ENCODE results near the gene ZNF768.

The ZNF768 gene

DNA sequence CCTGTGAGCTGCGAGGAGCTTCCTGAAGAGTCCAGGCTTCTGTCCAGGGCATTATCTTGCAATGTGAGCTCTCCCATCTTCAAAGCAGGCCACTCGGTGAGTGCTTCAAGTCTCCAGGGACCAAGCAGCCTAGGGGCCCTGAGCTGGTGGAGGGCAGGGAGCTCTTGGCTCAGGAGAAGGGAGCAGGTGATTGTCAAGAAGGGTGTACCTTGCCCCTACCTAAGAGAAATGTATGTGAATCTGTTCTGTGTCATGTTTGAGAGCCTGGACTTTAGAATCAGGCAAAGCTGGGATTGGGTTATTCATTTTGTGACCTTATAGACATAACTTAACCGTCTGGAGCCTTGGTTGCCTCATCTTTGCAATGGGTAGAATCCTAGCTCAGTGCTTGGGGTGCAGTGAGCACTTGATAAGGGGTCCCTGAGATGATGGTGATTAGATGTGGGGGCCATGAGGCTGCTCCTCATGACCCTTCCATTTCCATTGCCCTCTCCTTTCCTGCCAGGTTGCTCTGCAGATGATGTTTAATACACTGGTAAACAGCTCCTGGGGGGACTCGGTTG is 15.9 kb downstream of the ZNF768 start:
- no peak overlapping the region for H3K4me3 ChIP-seq (replicated peaks; ENCODE audit: low read depth, low read length)
- TF ChIP-seq, protein P1, sequence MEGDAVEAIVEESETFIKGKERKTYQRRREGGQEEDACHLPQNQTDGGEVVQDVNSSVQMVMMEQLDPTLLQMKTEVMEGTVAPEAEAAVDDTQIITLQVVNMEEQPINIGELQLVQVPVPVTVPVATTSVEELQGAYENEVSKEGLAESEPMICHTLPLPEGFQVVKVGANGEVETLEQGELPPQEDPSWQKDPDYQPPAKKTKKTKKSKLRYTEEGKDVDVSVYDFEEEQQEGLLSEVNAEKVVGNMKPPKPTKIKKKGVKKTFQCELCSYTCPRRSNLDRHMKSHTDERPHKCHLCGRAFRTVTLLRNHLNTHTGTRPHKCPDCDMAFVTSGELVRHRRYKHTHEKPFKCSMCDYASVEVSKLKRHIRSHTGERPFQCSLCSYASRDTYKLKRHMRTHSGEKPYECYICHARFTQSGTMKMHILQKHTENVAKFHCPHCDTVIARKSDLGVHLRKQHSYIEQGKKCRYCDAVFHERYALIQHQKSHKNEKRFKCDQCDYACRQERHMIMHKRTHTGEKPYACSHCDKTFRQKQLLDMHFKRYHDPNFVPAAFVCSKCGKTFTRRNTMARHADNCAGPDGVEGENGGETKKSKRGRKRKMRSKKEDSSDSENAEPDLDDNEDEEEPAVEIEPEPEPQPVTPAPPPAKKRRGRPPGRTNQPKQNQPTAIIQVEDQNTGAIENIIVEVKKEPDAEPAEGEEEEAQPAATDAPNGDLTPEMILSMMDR (IDR thresholded peaks at IDR 0.05; ENCODE audit: low read length, missing control alignments), result no peak
- no peak for DNase-seq (ENCODE audit: low read depth)

DNA sequence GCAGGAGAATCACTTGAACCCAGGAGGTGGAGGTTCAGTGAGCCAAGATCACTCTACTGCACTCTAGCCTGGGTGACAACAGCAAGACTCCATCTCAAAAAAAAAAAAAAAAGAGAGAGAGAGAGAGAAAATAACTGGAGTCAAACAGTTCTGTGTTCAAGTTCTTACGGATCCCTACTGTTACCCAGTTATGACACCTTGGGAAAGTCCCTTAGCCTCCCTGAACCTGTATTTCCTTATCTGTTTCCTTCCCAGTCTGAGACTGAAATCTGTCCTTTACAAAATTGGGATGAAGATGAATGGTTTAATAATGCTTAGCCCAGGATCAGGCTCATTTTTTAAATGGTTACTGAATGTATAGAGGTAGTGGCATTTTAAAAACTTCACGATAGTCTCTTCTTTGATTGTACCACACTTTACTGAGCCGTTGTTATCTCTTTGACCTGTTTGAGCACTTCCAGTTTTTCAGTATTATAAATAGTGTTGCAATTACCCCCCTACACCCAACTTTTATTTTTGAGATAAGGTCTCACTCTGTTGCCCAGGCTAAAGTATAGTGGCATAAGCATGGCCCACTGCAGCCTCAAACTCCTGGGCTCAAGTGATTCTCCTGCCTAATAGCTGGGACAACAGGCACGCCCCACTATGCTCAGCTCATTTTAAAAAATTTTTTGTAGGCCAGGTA is 17.1 kb downstream of the ZNF768 start:
- no peak for DNase-seq (ENCODE audit: low read depth)
- TF ChIP-seq, protein P1 (IDR thresholded peaks at IDR 0.05; ENCODE audit: low read length, missing control alignments), result no peak
- H3K4me3 ChIP-seq (replicated peaks; ENCODE audit: low read depth, low read length), result no peak overlapping the region

DNA sequence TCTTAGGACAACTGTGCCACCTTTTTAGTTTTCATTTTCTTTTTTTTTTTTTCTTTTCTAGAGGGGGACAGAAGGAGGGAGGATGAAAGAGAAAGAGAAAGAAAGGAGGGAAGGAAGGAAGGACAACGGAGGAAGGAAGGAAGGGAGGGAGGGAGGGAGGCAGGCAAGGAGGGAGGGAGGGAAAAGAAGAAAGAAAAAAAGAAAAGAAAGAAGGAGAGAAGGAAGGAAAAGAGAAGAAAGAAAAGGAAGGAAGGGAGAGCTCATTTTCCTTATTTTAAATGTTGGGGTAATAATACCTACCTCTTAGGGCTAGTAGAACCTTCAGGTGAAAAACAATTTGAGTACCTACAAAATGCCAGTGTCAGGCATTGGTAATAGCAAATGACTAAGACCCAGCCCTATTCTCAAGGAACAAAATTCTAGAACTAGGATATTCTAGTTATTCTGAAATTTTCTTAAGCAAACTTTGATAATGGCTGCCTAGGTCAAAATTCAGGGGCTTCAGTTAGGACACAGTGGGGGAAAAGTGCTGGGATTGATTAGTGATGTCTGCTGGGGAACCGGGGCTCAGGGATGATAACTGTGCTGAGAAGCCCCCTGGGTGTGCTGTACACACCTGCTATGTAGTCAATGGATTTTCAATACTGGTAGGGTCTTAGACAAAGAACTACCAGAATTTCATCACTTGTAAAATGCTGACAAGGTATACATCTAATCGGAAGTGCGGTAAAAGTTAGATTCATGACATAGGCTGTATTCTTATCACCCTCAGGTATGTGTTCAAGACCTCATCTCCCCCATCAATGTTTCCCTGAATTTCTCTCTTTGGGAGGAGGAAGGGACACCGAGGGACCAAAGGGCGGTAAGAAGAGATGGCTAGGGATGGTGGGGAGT is 22.7 kb downstream of the ZNF768 start:
- DNase-seq (ENCODE audit: low read depth), result no peak
- no peak overlapping the region for H3K4me3 ChIP-seq (replicated peaks; ENCODE audit: low read depth, low read length)
- TF ChIP-seq, protein P1 (IDR thresholded peaks at IDR 0.05; ENCODE audit: low read length, missing control alignments), result no peak

DNA sequence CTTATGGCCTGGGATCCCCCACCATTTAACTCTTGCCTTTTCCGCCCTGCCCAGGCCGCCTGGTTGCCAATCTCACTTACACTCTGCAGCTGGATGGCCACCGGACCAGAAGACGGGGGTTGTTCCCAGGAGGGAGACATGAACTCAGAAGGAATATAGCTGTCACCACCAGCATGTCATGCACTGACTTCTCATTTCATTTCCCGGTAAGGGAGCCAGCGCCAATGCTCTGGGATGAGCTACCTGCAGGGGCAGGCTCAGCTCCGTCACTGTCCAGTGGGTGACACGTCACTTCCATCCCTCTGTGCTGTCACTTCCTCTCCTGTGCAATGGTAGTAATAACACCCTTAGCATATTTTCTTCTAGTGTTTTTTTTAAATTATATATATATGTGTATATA is 27.1 kb downstream of the ZNF768 start:
- H3K4me3 ChIP-seq (replicated peaks; ENCODE audit: low read depth, low read length), result no peak overlapping the region
- no peak for DNase-seq (ENCODE audit: low read depth)
- TF ChIP-seq, protein P1 (IDR thresholded peaks at IDR 0.05; ENCODE audit: low read length, missing control alignments), result no peak

DNA sequence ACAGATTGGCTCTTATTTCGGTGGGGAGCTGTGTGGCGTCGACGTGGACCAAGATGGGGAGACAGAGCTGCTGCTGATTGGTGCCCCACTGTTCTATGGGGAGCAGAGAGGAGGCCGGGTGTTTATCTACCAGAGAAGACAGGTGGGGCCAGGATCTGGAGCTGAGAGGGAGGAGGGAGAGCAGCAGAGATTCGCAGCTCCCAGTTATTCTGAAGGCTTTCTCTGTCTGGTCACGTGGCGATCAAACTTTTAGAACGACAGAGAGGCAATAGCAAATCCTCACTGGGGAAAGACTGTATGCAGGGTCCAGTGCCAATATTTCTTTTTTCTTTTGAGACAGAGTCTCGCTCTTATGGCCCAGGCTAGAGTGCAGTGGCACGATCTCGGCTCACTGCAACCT is 31.7 kb downstream of the ZNF768 start:
- H3K4me3 ChIP-seq (replicated peaks; ENCODE audit: low read depth, low read length), result no peak overlapping the region
- TF ChIP-seq, protein P1 (IDR thresholded peaks at IDR 0.05; ENCODE audit: low read length, missing control alignments), result no peak
- no peak for DNase-seq (ENCODE audit: low read depth)

DNA sequence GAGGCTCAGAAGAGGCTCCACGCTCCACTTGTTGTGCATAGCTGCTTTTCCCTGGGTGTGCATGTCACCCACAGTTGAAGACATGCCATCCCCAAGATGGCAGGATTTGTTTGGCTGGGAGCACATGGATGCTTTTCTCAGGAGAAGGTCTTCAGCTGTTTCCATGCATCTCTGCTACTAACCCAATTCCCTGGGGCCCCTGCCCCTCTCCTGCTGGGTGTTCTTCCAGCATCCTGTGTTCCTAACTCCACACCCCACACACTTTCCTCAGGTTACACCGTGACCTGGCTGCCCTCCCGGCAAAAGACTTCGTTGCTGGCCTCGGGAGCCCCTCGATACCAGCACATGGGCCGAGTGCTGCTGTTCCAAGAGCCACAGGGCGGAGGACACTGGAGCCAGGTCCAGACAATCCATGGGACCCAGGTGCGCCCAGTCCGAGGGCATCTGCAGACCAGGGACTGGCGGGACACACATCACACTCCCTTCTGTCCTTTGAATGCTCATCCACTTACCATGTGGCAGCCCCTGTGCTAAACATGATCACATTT is 32.4 kb downstream of the ZNF768 start:
- DNase-seq (ENCODE audit: low read depth), result no peak
- TF ChIP-seq, protein P1 (IDR thresholded peaks at IDR 0.05; ENCODE audit: low read length, missing control alignments), result no peak
- H3K4me3 ChIP-seq (replicated peaks; ENCODE audit: low read depth, low read length), result no peak overlapping the region

Measured in fibroblast of pulmonary artery (primary cell).